ENCODE results near the gene CREB3L1. TPM values are rescaled to one million over a fixed set of nuclear protein-coding genes. Genes with fewer than 3 reads are reported as not detected.

Gene CREB3L1
- total RNA-seq, 1 experiment from 2014 or later: 3.3 TPM

- peak; percentile 32; the same call in 2 of the 3 replicates for TF ChIP-seq CTCF (conservative IDR thresholded peaks at IDR 0.05)
- peak; percentile 79 for DNase-seq
- H4K5ac ChIP-seq (ENCODE audit: insufficient read length, low read depth, low read length): no peak overlapping the region
- Mint-ChIP-seq H3K4me1 (peaks cover 38 to 56% of the 10 kb centered on the region in 2 experiments), H3K36me3 (ENCODE audit: insufficient read depth in 1 of 3, low read depth in 3 of 3) (no peaks in the 10 kb centered on the region), H3K27ac (peak overlapping the region; percentile 61 to 99 (median 96)), H3K4me3 (peak overlapping the region; percentile 75 to 88), H3K27me3 (ENCODE audit: low read depth) (no peaks in the 10 kb centered on the region; the same call in 1 of the 2 replicates), H3K9me3 (no peaks in the 10 kb centered on the region)
- H3K79me2 ChIP-seq (ENCODE audit: insufficient read depth, low read length): no peaks in the 10 kb centered on the region
- no CpG with 5 or more reads among the region's 24 CpGs for WGBS (ENCODE audit: extremely low coverage, insufficient read length, low lambda C conversion rate)
- H3K9me3 ChIP-seq (ENCODE audit: control insufficient read depth, low read depth, low read length): no peaks in the 10 kb centered on the region
- H3K27me3 ChIP-seq (ENCODE audit: insufficient read depth, low read length): no peaks in the 10 kb centered on the region
- H2BK5ac ChIP-seq (ENCODE audit: insufficient read length, low read length): no peak overlapping the region
- H4K8ac ChIP-seq (replicated peaks; ENCODE audit: insufficient read length, low read depth, low read length): no peak overlapping the region
- peaks cover 18% of the 10 kb centered on the region for H3K4me1 ChIP-seq (ENCODE audit: insufficient read depth, low read length)
- no peak overlapping the region for H2BK15ac ChIP-seq (ENCODE audit: low read depth, low read length)
- H3K23me2 ChIP-seq (ENCODE audit: insufficient read length, low read depth, low read length, poor library complexity, severe bottlenecking): peaks cover 15% of the 10 kb centered on the region
- no peak overlapping the region for H2AK5ac ChIP-seq (ENCODE audit: insufficient read length, low read length)
- H3K9ac ChIP-seq (ENCODE audit: extremely low read depth, insufficient read length, low read length): peak overlapping the region; percentile 35
- H2AFZ ChIP-seq (ENCODE audit: low read length): no peak overlapping the region
- H2BK20ac ChIP-seq (ENCODE audit: low read depth, low read length, poor library complexity, severe bottlenecking): no peak overlapping the region
- peak overlapping the region; percentile 38 for H2BK12ac ChIP-seq (ENCODE audit: insufficient read length, low read depth, low read length)
- H3K23ac ChIP-seq (ENCODE audit: insufficient read length, low read depth, low read length): no peak overlapping the region
- H3T11ph ChIP-seq (ENCODE audit: low read length): no peak overlapping the region
- no peak overlapping the region; the same call in 1 of the 2 replicates for H3K4ac ChIP-seq (ENCODE audit: low read depth, low read length)
- no peaks in the 10 kb centered on the region for H3K79me1 ChIP-seq (ENCODE audit: insufficient read depth, low read depth, low read length, poor library complexity, severe bottlenecking)
- H3K4me2 ChIP-seq (ENCODE audit: insufficient read depth, insufficient read length, low read length): peak overlapping the region; percentile 68
- peak overlapping the region; percentile 89 for H3K14ac ChIP-seq (ENCODE audit: insufficient read depth, low read length)
- H3K27ac ChIP-seq (ENCODE audit: insufficient read length, low read depth, low read length): peak overlapping the region; percentile 28
- H3K56ac ChIP-seq (ENCODE audit: insufficient read length, low read depth, low read length): no peak overlapping the region
- no peaks in the 10 kb centered on the region for H4K20me1 ChIP-seq (ENCODE audit: control insufficient read depth, insufficient read depth, insufficient read length)
- no peak overlapping the region for H2BK120ac ChIP-seq (ENCODE audit: low read depth, low read length, poor library complexity, severe bottlenecking)
- peak overlapping the region; percentile 31 for H4K91ac ChIP-seq (ENCODE audit: insufficient read length, low read depth, low read length)
- peak overlapping the region; percentile 60 for H3K18ac ChIP-seq (ENCODE audit: insufficient read length, low read depth, low read length)
Measured at GRCh38 chr11:46294365-46295309, 17.2 kb downstream of the CREB3L1 start.
